HL-60/S4 (cell line): ENCODE results near the gene AKAP7.

Experiments used
- in situ Hi-C: fragments of 300-500 bp; cut with MboI; formaldehyde crosslinking; loops from 2 replicates; pipeline ENCODE4 v1.14.3; 2022; ENCODE audit warnings: low sequenced_read_pairs

The AKAP7 gene

GRCh38 chr6:131197716-131198115 lies 62.4 kb downstream of the AKAP7 start:
- in situ Hi-C loops = no loop called here

- in situ Hi-C loops = no loop called here
Measured at GRCh38 chr6:131199568-131200272, 64.5 kb downstream of the AKAP7 start.

GRCh38 chr6:131205481-131206244 lies 70.4 kb downstream of the AKAP7 start:
- in situ Hi-C loops = no loop called here

DNA sequence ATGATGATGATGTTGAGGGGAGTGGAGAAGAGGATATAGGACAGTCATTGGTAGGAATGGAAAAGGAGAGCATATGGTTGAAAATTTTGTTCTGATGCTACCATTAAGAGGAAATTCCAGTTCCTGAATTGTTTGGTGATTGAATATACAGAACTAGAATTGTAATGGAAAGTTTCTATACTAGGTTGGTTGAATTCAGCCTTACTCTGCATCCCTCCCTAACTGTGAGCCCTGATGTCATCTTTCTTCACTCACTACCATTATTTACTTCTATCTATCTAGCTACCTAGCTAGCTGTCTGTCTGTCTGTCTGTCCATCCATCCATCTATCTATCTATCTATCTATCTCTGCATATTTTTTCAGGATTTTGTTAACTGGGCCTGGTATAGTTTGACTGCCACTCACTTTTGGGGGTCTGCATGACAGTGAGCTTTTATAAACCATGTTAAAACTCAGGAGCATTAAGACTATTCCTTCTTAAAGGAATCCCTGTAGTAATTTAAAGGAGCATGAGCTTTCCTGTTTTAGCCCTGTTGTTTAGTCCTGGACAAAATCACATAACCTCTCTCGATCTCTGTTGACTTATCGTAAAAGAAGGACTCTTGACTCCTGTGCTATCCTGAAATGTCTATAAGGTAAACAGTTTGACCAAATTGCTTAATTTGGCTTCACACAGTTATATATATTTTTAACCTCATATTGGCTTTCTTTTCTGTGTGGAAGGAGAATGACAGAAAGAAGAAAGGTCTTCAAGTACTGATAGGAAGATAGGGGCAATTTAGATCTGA lies 71.4 kb downstream of the AKAP7 start:
- in situ Hi-C loops = no loop called here

DNA sequence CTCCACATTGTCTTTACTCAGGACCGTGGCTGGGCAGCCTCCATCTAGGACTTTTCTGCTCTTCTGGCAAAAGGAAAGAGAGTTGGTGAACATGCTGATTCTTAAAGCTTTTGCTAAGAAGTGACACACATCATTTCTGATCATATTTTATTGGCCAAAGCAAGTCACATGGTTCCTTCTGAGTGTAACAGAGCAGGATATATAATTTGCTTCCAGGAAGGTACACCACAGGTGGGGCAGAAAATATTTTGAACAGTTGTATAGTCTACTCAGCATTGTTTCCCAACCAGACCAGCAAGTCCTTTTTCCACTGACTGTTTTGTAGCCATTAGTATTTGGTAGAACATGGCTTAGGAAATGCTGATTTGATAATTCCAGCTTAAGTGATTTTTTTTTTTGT lies 73.5 kb downstream of the AKAP7 start:
- in situ Hi-C loops = no loop called here

GRCh38 chr6:131210469-131210868 lies 75.2 kb downstream of the AKAP7 start:
- in situ Hi-C loops = no loop called here

DNA sequence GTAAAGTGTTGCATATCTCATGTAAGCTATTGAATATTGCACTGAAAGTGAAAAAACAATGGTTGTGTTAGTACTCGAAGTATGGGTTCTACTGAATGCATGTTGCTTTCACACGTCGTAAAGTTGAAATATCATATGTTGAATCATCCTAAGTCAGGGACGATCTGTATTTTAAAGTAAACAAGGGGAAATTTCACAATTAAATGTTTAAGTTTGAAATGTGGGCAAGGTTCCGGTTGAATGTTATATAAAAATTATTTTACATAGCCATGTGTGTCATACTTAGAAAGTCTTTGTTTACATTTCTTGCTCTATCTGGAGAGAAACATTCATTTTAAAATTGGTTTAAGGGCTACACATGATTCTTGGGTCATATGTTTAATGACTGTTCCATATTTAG lies 76.8 kb downstream of the AKAP7 start:
- in situ Hi-C loops = no loop called here

GRCh38 chr6:131212913-131213312 lies 77.6 kb downstream of the AKAP7 start:
- in situ Hi-C loops = no loop called here

- in situ Hi-C loops = no loop called here
Measured at GRCh38 chr6:131213501-131213990, 78.3 kb downstream of the AKAP7 start.

- in situ Hi-C loops = no loop called here
Measured at GRCh38 chr6:131215219-131215618, 80.0 kb downstream of the AKAP7 start.

DNA sequence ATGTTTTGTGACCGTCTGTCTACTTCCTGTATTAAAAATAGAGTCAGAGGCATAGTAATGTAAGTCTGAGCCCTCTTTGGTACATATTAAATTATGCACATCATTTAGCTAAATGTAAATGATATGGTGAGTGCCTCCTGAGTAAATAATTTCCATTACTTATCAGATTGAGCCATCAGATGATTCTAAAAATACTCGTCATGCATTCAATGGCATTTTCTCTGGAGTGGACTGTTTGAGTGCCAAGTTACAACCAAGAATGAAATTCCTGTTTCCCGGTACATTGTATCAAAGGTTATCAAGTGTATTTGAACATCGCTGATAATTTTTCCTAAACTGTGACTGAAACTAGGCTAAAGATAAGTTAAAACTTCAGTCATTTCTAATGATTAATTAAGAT lies 81.0 kb downstream of the AKAP7 start:
- in situ Hi-C loops = no loop called here

- in situ Hi-C loops = no loop called here
Measured at GRCh38 chr6:131222773-131223172, 87.5 kb downstream of the AKAP7 start.

GRCh38 chr6:131223416-131223815 lies 88.1 kb downstream of the AKAP7 start:
- in situ Hi-C loops = no loop called here

GRCh38 chr6:131225127-131225526 lies 89.9 kb downstream of the AKAP7 start:
- in situ Hi-C loops = no loop called here

DNA sequence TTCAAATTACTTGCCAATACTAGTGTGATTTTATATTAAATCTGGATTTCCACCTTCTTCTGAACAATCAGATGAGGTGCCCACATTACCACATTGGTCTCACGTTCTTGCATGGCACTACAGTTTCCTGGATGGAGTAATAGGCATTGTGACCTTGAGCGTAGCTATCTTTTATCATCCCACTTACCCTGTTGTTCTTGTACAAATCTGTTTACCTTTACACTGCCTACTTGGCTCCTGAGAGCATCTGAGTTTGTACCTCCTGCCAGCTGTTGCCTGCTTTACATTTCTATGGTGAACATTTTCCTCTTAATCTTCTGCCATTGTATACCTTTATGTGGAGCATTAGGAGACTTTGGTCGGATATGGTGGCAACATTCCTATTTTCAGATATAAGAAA lies 90.7 kb downstream of the AKAP7 start:
- in situ Hi-C loops = no loop called here

- in situ Hi-C loops = no loop called here
Measured at GRCh38 chr6:131226459-131227157, 91.3 kb downstream of the AKAP7 start.

- in situ Hi-C loops = no loop called here
Measured at GRCh38 chr6:131227158-131227543, 91.9 kb downstream of the AKAP7 start.

- in situ Hi-C loops = no loop called here
Measured at GRCh38 chr6:131231103-131231502, 95.8 kb downstream of the AKAP7 start.

GRCh38 chr6:131231891-131232290 lies 96.6 kb downstream of the AKAP7 start:
- in situ Hi-C loops = no loop called here

- in situ Hi-C loops = no loop called here
Measured at GRCh38 chr6:131244942-131245341, 109.7 kb downstream of the AKAP7 start.

GRCh38 chr6:131250122-131250521 lies 114.9 kb downstream of the AKAP7 start:
- in situ Hi-C loops = no loop called here
